RWPE2 (cell line): ENCODE results near the gene CLPX.

ENCODE experiments used
- ATAC-seq: fragments of 200-7000 bp; cut with Tn5 transposase; 3 replicates; pipeline ENCODE4 v1.9.1; 2021; ENCODE audit warnings: low read depth
- DNase-seq: peaks from one replicate; pipeline ENCODE4 v3.0.0-alpha.2; 2020; ENCODE audit warnings: low spot score
- H3K27ac ChIP-seq: fragments of 450-650 bp; 2 replicates; pipeline ENCODE4 v1.5.1; 2017; ENCODE audit warnings: mild to moderate bottlenecking; ENCODE audit not compliant: poor library complexity, severe bottlenecking
- H3K27me3 ChIP-seq: fragments of 250-450 bp; sonication (Bioruptor Pico); 2 replicates; pipeline ENCODE4 v1.5.1; 2021; ENCODE audit warnings: mild to moderate bottlenecking, moderate library complexity; ENCODE audit not compliant: insufficient read depth, poor library complexity, severe bottlenecking
- H3K36me3 ChIP-seq: fragments of 250-450 bp; sonication (Bioruptor Pico); 2 replicates; pipeline ENCODE4 v1.5.1; 2020; ENCODE audit warnings: low read depth, mild to moderate bottlenecking, moderate library complexity
- H3K4me1 ChIP-seq: fragments of 250-450 bp; sonication (Bioruptor Pico); 2 replicates; pipeline ENCODE4 v1.5.1; 2021; ENCODE audit warnings: mild to moderate bottlenecking, moderate library complexity; ENCODE audit not compliant: insufficient read depth, poor library complexity, severe bottlenecking
- H3K4me3 ChIP-seq: fragments of 250-450 bp; sonication (Bioruptor Pico); 2 replicates; pipeline ENCODE4 v1.5.1; 2021; ENCODE audit warnings: mild to moderate bottlenecking, moderate library complexity; ENCODE audit not compliant: severe bottlenecking
- H3K9me3 ChIP-seq: fragments of 250-450 bp; sonication (Bioruptor Pico); 2 replicates; pipeline ENCODE4 v1.5.1; 2021; ENCODE audit warnings: mild to moderate bottlenecking, moderate library complexity; ENCODE audit not compliant: severe bottlenecking
- CTCF ChIP-seq: fragments of 450-650 bp; IDR thresholded peaks from one replicate; pipeline ENCODE4 v1.5.1; 2017; ENCODE audit warnings: mild to moderate bottlenecking, moderate library complexity; ENCODE audit not compliant: poor library complexity, severe bottlenecking

The CLPX gene

GRCh38 chr15:65201918-65202317, 16.8 kb upstream of the CLPX start:
- Histone ChIP-seq H3K36me3 (no peaks in the 10 kb centered on the region), H3K27ac (no peak overlapping the region), H3K4me3 (no peak overlapping the region), H3K4me1 (no peaks in the 10 kb centered on the region), H3K9me3 (no peaks in the 10 kb centered on the region), H3K27me3 (no peaks in the 10 kb centered on the region)
- ATAC-seq (no peak), DNase-seq (no peak)
- TF ChIP-seq CTCF = no peak

DNA sequence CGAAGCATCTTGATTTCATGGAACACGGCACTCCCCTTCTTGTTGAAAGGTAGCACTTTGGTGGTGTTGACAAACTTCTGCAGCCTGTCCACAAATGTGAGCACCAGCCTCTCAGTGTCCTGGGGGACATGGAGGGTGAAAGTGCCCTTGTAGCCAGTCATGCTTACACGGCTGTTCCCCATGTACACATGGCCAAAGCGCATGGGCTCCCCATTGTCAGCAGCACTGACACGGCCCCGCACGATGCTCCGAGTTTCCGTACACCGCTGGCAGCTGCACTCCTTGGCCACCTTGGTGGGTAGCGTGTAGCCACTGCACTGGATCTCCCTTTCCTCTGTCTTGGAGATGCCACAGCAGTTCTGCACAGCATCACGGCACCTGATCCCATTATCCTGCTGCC, 13.4 kb upstream of the CLPX start:
- no peak for DNase-seq
- Histone ChIP-seq H3K4me1 (no peaks in the 10 kb centered on the region), H3K27ac (no peak overlapping the region), H3K9me3 (no peaks in the 10 kb centered on the region), H3K4me3 (no peak overlapping the region), H3K36me3 (no peaks in the 10 kb centered on the region), H3K27me3 (no peaks in the 10 kb centered on the region)
- no peak for TF ChIP-seq CTCF
- no peak for ATAC-seq

- no peaks in the 10 kb centered on the region for H3K36me3 ChIP-seq
- TF ChIP-seq CTCF = no peak
- ATAC-seq = no peak
- H3K9me3 ChIP-seq = no peaks in the 10 kb centered on the region
- no peak overlapping the region for H3K4me3 ChIP-seq
- no peaks in the 10 kb centered on the region for H3K27me3 ChIP-seq
- no peak for DNase-seq
- H3K4me1 ChIP-seq = no peaks in the 10 kb centered on the region
- no peak overlapping the region for H3K27ac ChIP-seq
Observed at GRCh38 chr15:65197337-65197645, 12.1 kb upstream of the CLPX start.

- Histone ChIP-seq H3K9me3 (no peaks in the 10 kb centered on the region), H3K27ac (no peak overlapping the region), H3K27me3 (no peaks in the 10 kb centered on the region), H3K4me1 (no peaks in the 10 kb centered on the region), H3K36me3 (no peaks in the 10 kb centered on the region), H3K4me3 (no peak overlapping the region)
- TF ChIP-seq CTCF = no peak
- no peak for ATAC-seq
- DNase-seq = no peak
Observed at GRCh38 chr15:65196637-65197336, 11.6 kb upstream of the CLPX start.

GRCh38 chr15:65195548-65195923, 10.4 kb upstream of the CLPX start:
- ATAC-seq (no peak), DNase-seq (no peak)
- no peaks in the 10 kb centered on the region for H3K9me3 ChIP-seq
- no peaks in the 10 kb centered on the region for H3K36me3 ChIP-seq
- H3K27ac ChIP-seq = no peak overlapping the region
- TF ChIP-seq CTCF = no peak
- H3K4me1 ChIP-seq = no peaks in the 10 kb centered on the region
- no peaks in the 10 kb centered on the region for H3K27me3 ChIP-seq
- no peak overlapping the region for H3K4me3 ChIP-seq
